ENCODE measurements around the gene PRR3. TPM values are rescaled to one million over a fixed set of nuclear protein-coding genes. Genes with fewer than 3 reads are reported as not detected.

Gene PRR3
- total RNA-seq, 4 donors from 2014 or later: 3.5 to 21.6 (median 7.9) TPM

- Histone ChIP-seq H3K4me3 (no peak overlapping the region), H3K9me3 (no peaks in the 10 kb centered on the region), H3K4me1 (peaks cover 0 to 22% (median 11%) of the 10 kb centered on the region in 3 donors), H3K27me3 (no peaks in the 10 kb centered on the region), H3K27ac (no peak overlapping the region), H3K36me3 (peaks cover 0 to 30% of the 10 kb centered on the region in 2 donors)
- 80 to 81% methylated on average over 3 of the region's 3 CpGs for WGBS, 2 donors (ENCODE audit: low coverage in 1 of 2)
- ATAC-seq: no peak
- TF ChIP-seq POLR2A (IDR thresholded peaks at IDR 0.05) (no peak), POLR2AphosphoS5 (IDR thresholded peaks at IDR 0.05) (no peak), EP300 (IDR thresholded peaks at IDR 0.05) (no peak), CTCF (IDR thresholded peaks at IDR 0.05) (no peak)
Observed at GRCh38 chr6:30560930-30561329, 3.8 kb downstream of the PRR3 start.

- WGBS, 2 donors (ENCODE audit: low coverage in 1 of 2): 92 to 99% methylated on average over 12 of the region's 14 CpGs
- peaks cover 0 to 30% of the 10 kb centered on the region in 2 donors for H3K36me3 ChIP-seq
- no peak overlapping the region for H3K27ac ChIP-seq
- peaks cover 0 to 16% (median 8%) of the 10 kb centered on the region in 3 donors for H3K4me1 ChIP-seq
- no peaks in the 10 kb centered on the region for H3K9me3 ChIP-seq
- H3K27me3 ChIP-seq: no peaks in the 10 kb centered on the region
- ATAC-seq: no peak
- no peak overlapping the region for H3K4me3 ChIP-seq
- TF ChIP-seq POLR2A (IDR thresholded peaks at IDR 0.05) (no peak), POLR2AphosphoS5 (IDR thresholded peaks at IDR 0.05) (no peak), EP300 (IDR thresholded peaks at IDR 0.05) (no peak), CTCF (IDR thresholded peaks at IDR 0.05) (no peak)
Observed at GRCh38 chr6:30562470-30563425, 5.7 kb downstream of the PRR3 start.

GRCh38 chr6:30564114-30564513 is 7.0 kb downstream of the PRR3 start:
- Histone ChIP-seq H3K4me1 (peaks cover 0 to 2% (median 0%) of the 10 kb centered on the region in 3 donors), H3K36me3 (peaks cover 0 to 30% of the 10 kb centered on the region in 2 donors), H3K27me3 (no peaks in the 10 kb centered on the region), H3K4me3 (no peak overlapping the region), H3K9me3 (no peaks in the 10 kb centered on the region), H3K27ac (no peak overlapping the region)
- no peak for TF ChIP-seq POLR2A (IDR thresholded peaks at IDR 0.05)
- no peak for TF ChIP-seq POLR2AphosphoS5 (IDR thresholded peaks at IDR 0.05)
- TF ChIP-seq CTCF (IDR thresholded peaks at IDR 0.05): no peak
- no peak for ATAC-seq
- WGBS, 2 donors (ENCODE audit: low coverage in 1 of 2): 88 to 100% methylated on average over 1 of the region's 1 CpG

GRCh38 chr6:30565772-30566171 is 8.7 kb downstream of the PRR3 start:
- TF ChIP-seq POLR2AphosphoS5 (IDR thresholded peaks at IDR 0.05): no peak
- no peak for TF ChIP-seq POLR2A (IDR thresholded peaks at IDR 0.05)
- no peak for TF ChIP-seq EP300 (IDR thresholded peaks at IDR 0.05)
- no peak for TF ChIP-seq CTCF (IDR thresholded peaks at IDR 0.05)
- H3K27me3 ChIP-seq: no peaks in the 10 kb centered on the region

GRCh38 chr6:30568245-30568644 is 11.2 kb downstream of the PRR3 start:
- H3K4me1 ChIP-seq: peaks cover 5 to 32% (median 17%) of the 10 kb centered on the region in 3 donors
- H3K9me3 ChIP-seq: no peaks in the 10 kb centered on the region
- H3K36me3 ChIP-seq: peaks cover 0 to 6% of the 10 kb centered on the region in 2 donors
- no peaks in the 10 kb centered on the region for H3K27me3 ChIP-seq
- no peak for ATAC-seq
- no peak overlapping the region for H3K27ac ChIP-seq
- TF ChIP-seq POLR2AphosphoS5 (IDR thresholded peaks at IDR 0.05) (no peak), CTCF (IDR thresholded peaks at IDR 0.05) (no peak), POLR2A (IDR thresholded peaks at IDR 0.05) (no peak)
- WGBS, 2 donors (ENCODE audit: low coverage in 1 of 2): 44 to 65% methylated on average over 2 of the region's 3 CpGs
- H3K4me3 ChIP-seq: no peak overlapping the region

More at GRCh38 chr6:30565772-30566171, 8.7 kb downstream of the PRR3 start:
- no peak for ATAC-seq
- Histone ChIP-seq H3K4me3 (no peak overlapping the region), H3K36me3 (peaks cover 0 to 30% of the 10 kb centered on the region in 2 donors), H3K4me1 (peaks cover 2 to 16% (median 7%) of the 10 kb centered on the region in 3 donors), H3K27ac (no peak overlapping the region), H3K9me3 (no peaks in the 10 kb centered on the region)

Data from gastroesophageal sphincter (tissue), 4 donors.